NOMO-1 treated with dmso at 0.1 percent for 144 hours (cell line): ENCODE measurements around the gene TGFBR3.

Experiments
- DNase-seq: peaks from one replicate; lab custom pipeline; 2025; ENCODE audit not compliant: unreplicated experiment; lab: John Stamatoyannopoulos, UW

Gene TGFBR3

GRCh38 chr1:91885716-91886506 lies at the start of gene TGFBR3:
Gene TGFBR3, minus strand, starts transcription at chr1:91886151. Its CDS starts 24,620 bp downstream, at chr1:91861531.
- peak; percentile 44 for DNase-seq

- no peak for DNase-seq
Observed at GRCh38 chr1:91929250-91929649, 43.3 kb upstream of the TGFBR3 start.

- no peak for DNase-seq
Observed at GRCh38 chr1:91928026-91928425, 42.1 kb upstream of the TGFBR3 start.

- no peak for DNase-seq
Observed at GRCh38 chr1:91925644-91926435, 39.9 kb upstream of the TGFBR3 start.

- no peak for DNase-seq
Observed at GRCh38 chr1:91924146-91924545, 38.2 kb upstream of the TGFBR3 start.

GRCh38 chr1:91919962-91920361 lies 34.0 kb upstream of the TGFBR3 start:
- no peak for DNase-seq

GRCh38 chr1:91916811-91917460 lies 31.0 kb upstream of the TGFBR3 start:
- DNase-seq: no peak

GRCh38 chr1:91916046-91916445 lies 30.1 kb upstream of the TGFBR3 start:
- no peak for DNase-seq

- no peak for DNase-seq
Observed at GRCh38 chr1:91913018-91913417, 27.1 kb upstream of the TGFBR3 start.

GRCh38 chr1:91912266-91912665 lies 26.3 kb upstream of the TGFBR3 start:
- no peak for DNase-seq

GRCh38 chr1:91901231-91901630 lies 15.3 kb upstream of the TGFBR3 start:
- no peak for DNase-seq

- DNase-seq: no peak
Observed at GRCh38 chr1:91900562-91900961, 14.6 kb upstream of the TGFBR3 start.

GRCh38 chr1:91897016-91897415 lies 11.1 kb upstream of the TGFBR3 start:
- no peak for DNase-seq

GRCh38 chr1:91895832-91896556 lies 10.0 kb upstream of the TGFBR3 start:
- DNase-seq: no peak

- DNase-seq: no peak
Observed at GRCh38 chr1:91894036-91894761, 8.2 kb upstream of the TGFBR3 start.

GRCh38 chr1:91891969-91892368 lies 6.0 kb upstream of the TGFBR3 start:
- no peak for DNase-seq

- no peak for DNase-seq
Observed at GRCh38 chr1:91891454-91891853, 5.5 kb upstream of the TGFBR3 start.

- no peak for DNase-seq
Observed at GRCh38 chr1:91889717-91890459, 3.9 kb upstream of the TGFBR3 start.

GRCh38 chr1:91885213-91885715 lies 687 bp downstream of the TGFBR3 start:
- no peak for DNase-seq
